HG02852 (cell line): ENCODE results near the gene SHROOM3.
"Not testable (repeated sequence)": the region's sequence is repeated elsewhere in the genome, so short reads cannot be mapped to it uniquely, and the experiment has no call there.

ENCODE experiments used
- ATAC-seq: cut with Tn5 transposase; IDR thresholded peaks from one replicate; pipeline ENCODE4 v1.9.1; 2021; ENCODE audit warnings: mild to moderate bottlenecking, moderate library complexity; ENCODE audit not compliant: unreplicated experiment

SHROOM3 gene

GRCh38 chr4:76708971-76709771 lies 274.1 kb downstream of the SHROOM3 start:
- ATAC-seq = no peak

- ATAC-seq = no peak
Observed at GRCh38 chr4:76709772-76710090, 274.7 kb downstream of the SHROOM3 start.

DNA sequence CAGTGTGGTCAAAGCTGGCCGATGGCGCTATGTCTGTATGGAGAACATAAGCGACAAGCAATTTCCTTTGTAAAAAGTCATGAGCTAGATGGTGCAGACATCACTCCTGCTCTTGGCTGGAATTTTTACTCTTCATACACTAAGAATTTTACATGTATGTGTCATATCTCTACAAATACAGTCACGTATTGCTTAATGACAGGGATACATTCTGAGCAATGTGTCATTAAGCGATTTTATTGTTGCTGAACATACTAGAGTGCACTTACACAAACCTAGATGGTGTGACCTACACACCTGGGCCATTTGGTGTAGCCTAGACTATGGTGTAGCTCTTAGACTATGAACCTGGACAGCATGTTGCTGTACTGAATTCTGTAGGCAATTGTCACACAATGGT lies 277.5 kb downstream of the SHROOM3 start:
- ATAC-seq = no peak

DNA sequence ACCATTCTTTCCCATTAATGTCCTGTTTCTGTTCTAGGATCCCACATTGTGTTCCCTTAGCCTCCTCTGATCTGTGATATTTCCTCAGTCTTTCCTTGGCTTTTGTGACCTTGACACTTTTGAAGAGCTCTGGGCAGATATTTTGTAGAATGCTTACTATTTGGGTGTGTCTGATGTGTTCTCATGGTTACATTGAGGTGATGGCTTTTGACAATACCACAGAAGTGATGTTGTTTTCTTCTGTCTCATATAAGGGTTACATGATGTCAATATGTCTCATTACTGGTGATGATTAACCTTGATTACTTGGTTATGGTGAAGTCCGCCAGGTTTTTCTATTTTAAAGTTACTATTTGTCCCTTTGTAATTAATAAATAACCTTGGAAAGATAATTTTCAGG lies 279.2 kb downstream of the SHROOM3 start:
- no peak for ATAC-seq

GRCh38 chr4:76716020-76716419 lies 281.0 kb downstream of the SHROOM3 start:
- no peak for ATAC-seq

GRCh38 chr4:76716658-76717057 lies 281.6 kb downstream of the SHROOM3 start:
- no peak for ATAC-seq

DNA sequence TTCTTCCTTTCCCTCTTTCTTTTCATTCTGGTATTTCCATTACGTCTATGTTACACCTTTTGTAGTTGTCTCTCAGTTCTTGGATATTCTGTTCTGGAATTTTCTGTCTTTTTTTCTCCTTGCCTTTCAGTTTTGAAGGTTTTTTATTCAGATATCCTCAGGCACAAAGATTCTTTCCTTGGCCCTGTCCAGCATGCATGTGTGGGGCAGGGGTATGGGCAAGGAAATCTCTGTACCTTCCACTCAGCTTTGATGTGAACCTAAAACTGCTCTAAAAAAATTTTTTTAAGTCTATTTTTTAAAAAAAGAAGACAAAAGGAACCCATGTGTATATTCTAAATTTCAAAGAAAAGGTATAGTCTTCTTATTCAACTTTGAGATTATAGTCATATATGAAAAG lies 282.4 kb downstream of the SHROOM3 start:
- no peak for ATAC-seq

DNA sequence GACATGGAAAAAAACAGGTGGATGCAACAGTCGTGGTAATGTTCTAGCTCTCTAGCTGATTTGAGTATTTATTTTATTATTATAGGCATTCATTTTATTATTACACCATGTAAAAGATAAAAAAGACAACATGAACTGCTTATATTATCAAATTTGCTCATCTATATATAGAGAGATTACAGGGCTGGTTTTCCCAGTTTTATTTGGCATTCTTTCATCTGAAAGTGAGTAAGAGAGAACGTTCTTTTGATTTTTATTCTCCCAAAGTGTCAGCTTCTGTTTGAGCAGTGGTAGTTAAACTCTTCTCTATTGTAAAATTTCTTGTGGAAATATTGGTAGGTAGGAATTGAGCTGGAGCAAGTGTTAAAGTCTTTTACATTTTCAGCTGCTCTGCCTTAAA lies 283.0 kb downstream of the SHROOM3 start:
- no peak for ATAC-seq

DNA sequence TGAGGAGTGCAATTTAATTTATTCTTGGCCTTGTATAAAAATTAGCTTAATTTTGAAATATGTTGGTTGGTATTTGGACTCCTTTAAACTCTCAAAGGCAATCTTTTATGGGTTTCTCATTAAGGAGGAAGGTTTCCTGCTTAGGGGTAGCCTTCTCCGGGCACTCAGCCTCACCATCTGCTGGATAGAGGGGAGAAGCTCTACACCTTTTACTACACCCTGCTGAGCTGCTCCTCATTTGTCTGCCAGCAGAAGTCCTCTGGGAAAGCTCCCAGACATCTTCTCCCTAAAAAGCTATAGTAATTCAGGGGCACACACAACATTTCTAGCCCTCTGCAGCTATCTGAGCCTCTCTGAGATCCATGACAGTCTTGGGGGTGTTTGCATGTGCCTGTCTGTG lies 283.8 kb downstream of the SHROOM3 start:
- no peak for ATAC-seq

- no peak for ATAC-seq
Observed at GRCh38 chr4:76720121-76720520, 285.1 kb downstream of the SHROOM3 start.

- not testable (repeated sequence) for ATAC-seq
Observed at GRCh38 chr4:76722146-76722545, 287.1 kb downstream of the SHROOM3 start.

DNA sequence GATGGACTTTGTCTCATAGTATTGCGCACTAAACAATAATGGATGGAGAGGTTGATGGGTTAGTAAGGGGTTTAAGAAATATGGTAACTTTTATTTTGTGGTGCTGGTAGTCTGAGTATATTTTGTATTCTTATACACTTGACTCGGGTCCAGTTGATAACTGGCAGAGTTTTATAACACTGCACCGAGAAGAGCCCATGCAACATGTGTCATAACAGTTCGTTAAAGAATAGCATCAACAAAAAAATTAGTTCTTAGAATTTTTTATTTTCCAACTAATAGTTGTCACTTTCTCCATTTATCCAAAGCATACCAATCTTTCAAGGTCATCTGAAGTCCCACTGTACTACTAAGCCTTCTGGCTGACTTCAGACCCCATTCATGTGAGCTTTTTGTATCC lies 287.8 kb downstream of the SHROOM3 start:
- ATAC-seq = no peak

GRCh38 chr4:76723373-76723772 lies 288.3 kb downstream of the SHROOM3 start:
- no peak for ATAC-seq

GRCh38 chr4:76723924-76724323 lies 288.9 kb downstream of the SHROOM3 start:
- ATAC-seq = no peak

- ATAC-seq = no peak
Observed at GRCh38 chr4:76725039-76725438, 290.0 kb downstream of the SHROOM3 start.

DNA sequence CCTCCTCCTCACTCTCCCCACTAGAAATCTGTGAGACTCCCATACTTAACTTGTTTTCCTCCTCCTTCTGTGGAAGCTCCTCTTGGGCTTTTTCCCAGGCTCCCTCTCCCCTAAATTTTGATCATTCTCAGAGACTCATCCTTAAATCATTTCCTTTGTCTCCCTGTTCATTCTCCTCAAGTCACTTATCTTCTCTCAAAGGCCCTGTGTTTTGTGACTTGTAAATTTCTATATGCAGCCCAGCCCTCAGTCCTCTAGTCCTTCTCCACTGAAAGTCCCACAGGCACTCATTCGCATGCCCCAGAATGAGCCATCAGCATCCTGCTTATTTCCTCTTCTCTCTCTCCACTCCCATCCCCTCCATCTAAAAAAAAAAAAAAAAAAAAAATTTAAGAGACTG lies 291.1 kb downstream of the SHROOM3 start:
- ATAC-seq = no peak

- ATAC-seq = no peak
Observed at GRCh38 chr4:76726631-76727030, 291.6 kb downstream of the SHROOM3 start.

DNA sequence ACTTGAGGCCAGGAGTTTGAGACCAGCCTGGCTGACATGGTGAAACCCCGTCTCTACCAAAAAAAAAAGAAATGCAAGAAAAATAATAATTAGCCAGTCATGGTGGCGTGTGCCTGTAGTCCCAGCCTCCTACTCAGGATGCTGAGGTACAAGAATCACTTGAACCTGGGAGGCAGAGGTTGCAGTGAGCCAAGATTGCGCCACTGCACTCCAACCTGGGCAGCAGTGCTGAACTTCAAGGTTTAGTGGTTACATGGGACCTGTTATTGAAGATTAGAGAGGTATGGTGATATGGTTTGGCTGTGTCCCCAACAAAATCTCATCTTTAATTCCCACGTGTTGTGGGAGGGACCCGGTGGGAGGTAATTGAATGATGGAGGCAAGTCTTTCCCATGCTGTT lies 292.9 kb downstream of the SHROOM3 start:
- ATAC-seq = not testable (repeated sequence)

GRCh38 chr4:76729460-76729859 lies 294.4 kb downstream of the SHROOM3 start:
- ATAC-seq = no peak

DNA sequence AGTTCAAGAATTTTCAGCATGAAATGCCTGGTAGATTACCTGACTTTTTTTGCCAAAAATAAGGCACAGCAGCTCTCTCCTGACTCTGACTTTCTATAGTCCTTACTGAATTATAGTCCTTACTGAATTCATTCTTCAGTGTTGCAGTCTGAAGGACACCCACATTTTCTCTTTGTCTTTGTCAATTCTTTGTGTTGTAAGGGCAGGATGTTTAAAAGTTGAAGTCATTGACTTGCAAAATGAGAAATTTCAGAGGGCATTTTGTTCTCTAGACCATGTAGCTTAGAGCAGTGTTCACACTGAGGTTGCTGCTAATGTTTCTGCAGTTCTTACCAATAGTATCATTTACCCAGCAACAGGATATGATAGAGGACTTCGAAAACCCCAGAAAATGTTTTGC lies 295.0 kb downstream of the SHROOM3 start:
- no peak for ATAC-seq

- ATAC-seq = no peak
Observed at GRCh38 chr4:76732246-76732645, 297.2 kb downstream of the SHROOM3 start.

DNA sequence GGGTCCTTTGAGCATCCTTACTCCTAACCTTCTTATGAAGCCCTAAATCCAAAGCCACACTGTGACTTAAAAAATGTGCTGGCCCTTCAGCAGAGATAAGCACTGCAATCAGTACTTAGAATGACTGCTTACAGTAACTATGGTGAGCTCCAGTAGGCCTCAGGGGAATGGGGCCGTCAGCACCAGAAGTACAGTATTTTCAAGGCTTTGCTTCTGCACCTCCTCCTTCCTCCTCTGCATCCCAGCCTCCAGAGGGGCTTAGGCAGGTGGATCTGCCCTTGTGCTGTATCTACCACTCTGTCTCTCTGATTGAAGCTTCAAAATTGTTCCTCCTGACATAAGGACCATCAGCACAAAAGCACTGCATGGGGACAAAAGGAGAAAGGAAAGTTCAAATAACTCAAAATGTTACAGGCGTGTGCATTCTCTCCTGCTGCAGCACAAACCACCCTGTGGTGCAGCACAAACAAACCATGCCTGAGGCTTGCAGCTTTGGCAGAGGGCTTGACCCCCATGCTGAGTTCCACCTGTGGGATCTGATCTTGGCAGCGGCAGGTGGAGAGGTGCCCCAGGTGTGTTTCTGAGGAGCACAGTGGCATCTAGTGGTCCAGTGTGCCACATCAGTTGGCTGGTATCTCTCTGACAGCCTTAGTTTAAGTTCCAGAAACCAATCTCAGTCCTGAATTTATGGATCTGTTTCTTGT lies 298.2 kb downstream of the SHROOM3 start:
- no peak for ATAC-seq

- ATAC-seq = no peak
Observed at GRCh38 chr4:76736414-76736813, 301.4 kb downstream of the SHROOM3 start.
